ENCODE measurements around the gene TRAPPC12.

- TF ChIP-seq, protein P1, sequence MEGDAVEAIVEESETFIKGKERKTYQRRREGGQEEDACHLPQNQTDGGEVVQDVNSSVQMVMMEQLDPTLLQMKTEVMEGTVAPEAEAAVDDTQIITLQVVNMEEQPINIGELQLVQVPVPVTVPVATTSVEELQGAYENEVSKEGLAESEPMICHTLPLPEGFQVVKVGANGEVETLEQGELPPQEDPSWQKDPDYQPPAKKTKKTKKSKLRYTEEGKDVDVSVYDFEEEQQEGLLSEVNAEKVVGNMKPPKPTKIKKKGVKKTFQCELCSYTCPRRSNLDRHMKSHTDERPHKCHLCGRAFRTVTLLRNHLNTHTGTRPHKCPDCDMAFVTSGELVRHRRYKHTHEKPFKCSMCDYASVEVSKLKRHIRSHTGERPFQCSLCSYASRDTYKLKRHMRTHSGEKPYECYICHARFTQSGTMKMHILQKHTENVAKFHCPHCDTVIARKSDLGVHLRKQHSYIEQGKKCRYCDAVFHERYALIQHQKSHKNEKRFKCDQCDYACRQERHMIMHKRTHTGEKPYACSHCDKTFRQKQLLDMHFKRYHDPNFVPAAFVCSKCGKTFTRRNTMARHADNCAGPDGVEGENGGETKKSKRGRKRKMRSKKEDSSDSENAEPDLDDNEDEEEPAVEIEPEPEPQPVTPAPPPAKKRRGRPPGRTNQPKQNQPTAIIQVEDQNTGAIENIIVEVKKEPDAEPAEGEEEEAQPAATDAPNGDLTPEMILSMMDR (IDR thresholded peaks at IDR 0.05), result no peak
- TF ChIP-seq POLR2A (IDR thresholded peaks at IDR 0.05), result no peak
- no peak for TF ChIP-seq POLR2AphosphoS5 (IDR thresholded peaks at IDR 0.05)
Measured at GRCh38 chr2:3483986-3484960, 104.8 kb downstream of the TRAPPC12 start.
